HEK293T (cell line): ENCODE measurements around the gene TIMP3.

Experiments
- ARNT ChIP-seq: fragments of 450-650 bp; IDR thresholded peaks from 2 replicates; pipeline ENCODE4 v1.6.1; 2017; ENCODE audit warnings: mild to moderate bottlenecking
- BHLHE40 ChIP-seq: fragments of 450-650 bp; IDR thresholded peaks from 2 replicates; pipeline ENCODE4 v1.6.1; 2016; ENCODE audit warnings: mild to moderate bottlenecking, moderate library complexity, borderline replicate concordance
- CTBP1 ChIP-seq: fragments of 450-650 bp; IDR thresholded peaks from 2 replicates; pipeline ENCODE4 v1.6.1; 2016; ENCODE audit warnings: borderline replicate concordance
- FOXA1 ChIP-seq: fragments of 450-650 bp; IDR thresholded peaks from 2 replicates; pipeline ENCODE4 v1.6.1; 2016; ENCODE audit warnings: mild to moderate bottlenecking
- FOXM1 ChIP-seq: fragments of 450-650 bp; IDR thresholded peaks from 2 replicates; pipeline ENCODE4 v1.6.1; 2017; ENCODE audit warnings: mild to moderate bottlenecking, borderline replicate concordance
- L3MBTL2 ChIP-seq: fragments of 450-650 bp; conservative IDR thresholded peaks from 2 replicates; pipeline ENCODE4 v1.6.1; 2016; ENCODE audit warnings: mild to moderate bottlenecking
- NFRKB ChIP-seq: fragments of 450-650 bp; IDR thresholded peaks from 2 replicates; pipeline ENCODE4 v1.6.1; 2016; ENCODE audit warnings: mild to moderate bottlenecking, moderate library complexity
- SP1 ChIP-seq: fragments of 450-650 bp; IDR thresholded peaks from 2 replicates; pipeline ENCODE4 v1.6.1; 2017
- SUZ12 ChIP-seq: fragments of 450-650 bp; IDR thresholded peaks from 2 replicates; pipeline ENCODE4 v1.6.1; 2016; ENCODE audit warnings: mild to moderate bottlenecking
- TARDBP ChIP-seq: fragments of 450-650 bp; IDR thresholded peaks from 2 replicates; pipeline ENCODE4 v1.6.1; 2016
- ZNF384 ChIP-seq: fragments of 450-650 bp; IDR thresholded peaks from 2 replicates; pipeline ENCODE4 v1.6.1; 2016
- TF ChIP-seq, protein P1 (sequence below): fragments of 450-650 bp; IDR thresholded peaks from 2 replicates; pipeline ENCODE4 v1.6.1; 2016

- TF ChIP-seq FOXM1 (no peak), TARDBP (no peak), FOXA1 (no peak), BHLHE40 (no peak), L3MBTL2 (no peak), ARNT (no peak), NFRKB (no peak), SUZ12 (no peak), CTBP1 (no peak), SP1 (no peak), ZNF384 (no peak)
- TF ChIP-seq, protein P1, sequence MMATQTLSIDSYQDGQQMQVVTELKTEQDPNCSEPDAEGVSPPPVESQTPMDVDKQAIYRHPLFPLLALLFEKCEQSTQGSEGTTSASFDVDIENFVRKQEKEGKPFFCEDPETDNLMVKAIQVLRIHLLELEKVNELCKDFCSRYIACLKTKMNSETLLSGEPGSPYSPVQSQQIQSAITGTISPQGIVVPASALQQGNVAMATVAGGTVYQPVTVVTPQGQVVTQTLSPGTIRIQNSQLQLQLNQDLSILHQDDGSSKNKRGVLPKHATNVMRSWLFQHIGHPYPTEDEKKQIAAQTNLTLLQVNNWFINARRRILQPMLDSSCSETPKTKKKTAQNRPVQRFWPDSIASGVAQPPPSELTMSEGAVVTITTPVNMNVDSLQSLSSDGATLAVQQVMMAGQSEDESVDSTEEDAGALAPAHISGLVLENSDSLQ, result no peak
Measured at GRCh38 chr22:32841175-32841574, 39.7 kb downstream of the TIMP3 start.
